Astrocyte of the cerebellum (primary cell): ENCODE measurements around the gene GABRG3.

Experiments
- DNase-seq: peaks from one replicate; pipeline ENCODE4 v3.0.0-alpha.2; 2011; ENCODE audit warnings: low read depth
- H3K4me3 ChIP-seq: 2 replicates; pipeline ENCODE4 v1.5.1; 2011; ENCODE audit warnings: mild to moderate bottlenecking, low read depth, low read length, moderate library complexity
- in situ Hi-C: cut with HindIII; loops from 2 replicates; pipeline ENCODE4 v1.10.0; 2017; ENCODE audit warnings: low sequenced_read_pairs
- TF ChIP-seq, protein P1 (sequence below): IDR thresholded peaks from 2 replicates; pipeline ENCODE4 v1.5.1; 2012; ENCODE audit warnings: low read length, low read depth, moderate library complexity, mild to moderate bottlenecking; ENCODE audit errors: missing control alignments

Gene GABRG3

DNA sequence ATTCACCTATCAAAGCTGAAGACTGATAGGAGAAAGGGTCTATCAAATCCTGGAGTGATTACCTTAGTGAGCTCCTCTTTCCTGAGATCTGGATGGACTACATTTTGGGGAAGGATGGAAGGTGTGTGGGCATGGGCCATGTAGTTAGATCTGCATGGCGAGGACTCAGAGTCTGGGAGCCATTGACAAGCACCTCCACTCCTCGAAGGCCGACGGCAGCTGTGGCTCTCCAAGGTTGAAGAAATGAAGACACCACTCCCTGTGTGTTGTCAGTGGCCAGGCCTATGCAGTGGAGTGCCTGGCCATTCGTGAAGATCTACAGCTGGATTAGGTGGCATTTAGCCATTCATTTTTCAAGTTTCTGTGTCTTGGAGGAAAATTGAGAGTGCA, 509.2 kb downstream of the GABRG3 start:
- TF ChIP-seq, protein P1, sequence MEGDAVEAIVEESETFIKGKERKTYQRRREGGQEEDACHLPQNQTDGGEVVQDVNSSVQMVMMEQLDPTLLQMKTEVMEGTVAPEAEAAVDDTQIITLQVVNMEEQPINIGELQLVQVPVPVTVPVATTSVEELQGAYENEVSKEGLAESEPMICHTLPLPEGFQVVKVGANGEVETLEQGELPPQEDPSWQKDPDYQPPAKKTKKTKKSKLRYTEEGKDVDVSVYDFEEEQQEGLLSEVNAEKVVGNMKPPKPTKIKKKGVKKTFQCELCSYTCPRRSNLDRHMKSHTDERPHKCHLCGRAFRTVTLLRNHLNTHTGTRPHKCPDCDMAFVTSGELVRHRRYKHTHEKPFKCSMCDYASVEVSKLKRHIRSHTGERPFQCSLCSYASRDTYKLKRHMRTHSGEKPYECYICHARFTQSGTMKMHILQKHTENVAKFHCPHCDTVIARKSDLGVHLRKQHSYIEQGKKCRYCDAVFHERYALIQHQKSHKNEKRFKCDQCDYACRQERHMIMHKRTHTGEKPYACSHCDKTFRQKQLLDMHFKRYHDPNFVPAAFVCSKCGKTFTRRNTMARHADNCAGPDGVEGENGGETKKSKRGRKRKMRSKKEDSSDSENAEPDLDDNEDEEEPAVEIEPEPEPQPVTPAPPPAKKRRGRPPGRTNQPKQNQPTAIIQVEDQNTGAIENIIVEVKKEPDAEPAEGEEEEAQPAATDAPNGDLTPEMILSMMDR: no peak
- in situ Hi-C loops: no loop called here
- no peak overlapping the region for H3K4me3 ChIP-seq
- no peak for DNase-seq

DNA sequence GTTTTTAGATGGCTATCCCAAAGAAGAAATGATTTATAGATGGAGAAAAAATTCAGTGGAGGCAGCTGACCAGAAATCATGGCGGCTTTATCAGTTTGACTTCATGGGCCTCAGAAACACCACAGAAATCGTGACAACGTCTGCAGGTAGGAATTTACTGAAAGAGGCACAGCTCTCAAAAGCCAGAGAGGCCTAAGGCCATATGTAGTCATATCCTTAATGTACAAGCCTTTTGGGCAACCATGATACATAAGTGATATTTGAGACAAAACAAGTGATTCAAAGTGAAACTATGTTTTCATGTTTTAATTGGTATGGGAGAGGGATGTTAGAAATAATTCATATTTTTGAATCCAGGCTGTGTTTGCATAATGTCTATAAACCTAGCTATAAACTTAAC, 509.7 kb downstream of the GABRG3 start:
- TF ChIP-seq, protein P1: no peak
- DNase-seq: no peak
- in situ Hi-C loops: no loop called here
- H3K4me3 ChIP-seq: no peak overlapping the region

DNA sequence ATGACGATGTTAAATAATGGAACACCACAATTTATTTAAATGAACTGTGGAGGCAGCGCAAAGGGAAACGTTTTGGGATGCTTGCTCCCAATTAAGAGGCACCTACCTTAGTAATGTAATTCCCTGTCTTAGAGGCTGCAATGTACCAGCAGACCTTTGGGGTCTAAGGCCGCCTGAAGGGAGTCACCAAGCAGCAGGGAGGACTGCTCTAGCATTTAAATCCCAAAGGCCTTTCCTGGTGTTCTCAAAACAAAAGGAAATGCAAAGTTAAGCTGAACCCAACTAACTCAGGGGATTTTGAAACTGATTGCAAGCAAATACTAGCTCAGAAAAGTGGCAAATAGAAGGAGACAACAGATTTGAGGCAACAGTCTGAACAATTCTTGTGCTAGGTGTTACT, 510.8 kb downstream of the GABRG3 start:
- TF ChIP-seq, protein P1: no peak
- DNase-seq: no peak
- no peak overlapping the region for H3K4me3 ChIP-seq
- in situ Hi-C loops: no loop called here

DNA sequence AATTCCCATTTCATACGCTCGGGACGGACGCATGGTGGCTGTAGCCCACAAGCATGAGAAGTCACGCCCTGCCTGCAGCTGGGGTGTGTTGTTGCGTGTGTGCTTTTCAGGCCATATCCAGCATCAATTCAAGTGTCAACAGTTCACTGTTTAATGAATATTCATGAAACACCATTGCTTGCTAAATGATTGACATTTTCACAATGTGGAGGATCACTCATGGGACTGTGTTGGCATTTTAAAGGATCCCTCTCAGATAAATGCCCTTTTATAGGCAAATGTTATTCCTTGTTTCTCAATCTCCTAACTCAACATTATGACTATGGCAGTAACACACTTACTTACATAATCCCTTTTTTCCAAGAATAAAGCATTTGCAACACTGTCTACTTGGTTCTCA, 511.3 kb downstream of the GABRG3 start:
- TF ChIP-seq, protein P1: no peak
- DNase-seq: no peak
- in situ Hi-C loops: no loop called here
- no peak overlapping the region for H3K4me3 ChIP-seq

DNA sequence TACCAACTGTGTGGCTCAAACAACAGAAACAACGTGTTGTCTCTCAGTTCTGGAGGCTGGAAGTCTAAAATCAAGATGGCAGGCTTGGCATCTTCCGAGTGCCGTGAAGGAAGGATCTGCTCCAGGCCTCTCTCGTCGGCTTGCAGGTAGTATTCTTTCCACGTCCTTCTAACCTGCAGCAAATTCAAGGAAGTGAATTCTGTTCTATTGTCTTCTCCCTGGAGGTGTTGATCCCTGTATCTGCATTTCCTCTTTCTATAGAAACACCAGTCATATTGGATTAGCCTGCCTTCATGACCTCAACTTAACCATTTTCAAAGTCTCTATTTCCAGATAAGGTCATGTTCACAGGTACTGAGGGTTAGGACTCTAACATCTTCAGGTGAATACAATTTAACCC, 512.1 kb downstream of the GABRG3 start:
- DNase-seq: no peak
- TF ChIP-seq, protein P1: no peak
- H3K4me3 ChIP-seq: no peak overlapping the region
- in situ Hi-C loops: no loop called here

DNA sequence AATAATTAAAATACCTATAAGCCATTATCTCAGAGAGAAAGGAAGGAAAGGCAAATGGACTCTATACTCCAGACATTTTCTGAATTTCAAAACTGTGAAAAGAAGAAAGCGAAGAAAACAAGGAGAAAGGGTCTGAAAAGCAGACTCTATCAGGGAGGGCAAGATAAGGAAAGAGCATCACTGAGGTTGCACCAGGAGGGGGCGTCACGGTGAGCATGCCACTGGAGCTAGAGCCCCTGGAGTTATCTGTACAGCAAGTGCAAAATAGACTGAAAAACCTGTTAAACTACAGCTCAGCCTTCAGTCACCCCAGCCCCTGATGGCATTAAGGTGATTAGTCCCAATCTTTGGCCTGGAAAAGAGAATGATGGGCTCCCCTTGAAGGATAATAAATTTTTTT, 514.3 kb downstream of the GABRG3 start:
- in situ Hi-C loops: no loop called here
- TF ChIP-seq, protein P1: no peak

DNA sequence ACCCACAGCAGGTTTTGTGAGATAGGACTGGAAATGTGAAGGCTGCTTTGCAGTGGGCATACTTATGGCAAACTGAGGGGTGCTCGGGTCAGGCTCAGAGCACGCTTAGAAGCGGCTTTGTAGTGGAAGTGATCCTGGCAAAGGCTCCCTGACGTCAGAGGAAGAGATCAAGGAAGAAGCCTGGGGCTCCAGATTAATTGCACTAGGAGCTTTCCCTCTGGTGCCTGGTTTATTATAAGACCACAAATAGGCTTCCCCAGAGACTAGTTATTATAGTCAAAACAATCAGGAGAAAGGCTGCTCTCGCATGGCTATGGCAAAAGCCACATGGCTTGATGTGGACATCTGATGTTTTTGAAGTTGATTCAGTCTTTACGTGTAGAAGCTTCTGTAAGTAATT, 515.1 kb downstream of the GABRG3 start:
- DNase-seq: no peak
- TF ChIP-seq, protein P1: no peak
- H3K4me3 ChIP-seq: no peak overlapping the region
- in situ Hi-C loops: no loop called here

More for the DNA sequence above, 514.3 kb downstream of the GABRG3 start:
- H3K4me3 ChIP-seq: no peak overlapping the region
- DNase-seq: no peak
